DOHH2 (cell line): ENCODE results near the gene GJC1.

Experiments
- H3F3A ChIP-seq: fragments of 200-600 bp; sonication (generic), shearing (Covaris generic); 2 replicates; pipeline ENCODE4 v1.6.0; 2016; ENCODE audit warnings: antibody characterized with exemption, mild to moderate bottlenecking; ENCODE audit not compliant: control insufficient read depth, insufficient read depth
- H3K27ac ChIP-seq: fragments of 200-600 bp; sonication (generic); 2 replicates; pipeline ENCODE4 v1.5.1; 2014; ENCODE audit warnings: low read depth, mild to moderate bottlenecking, low read length, moderate library complexity
- H3K27me3 ChIP-seq: fragments of 200-600 bp; sonication (generic); 2 replicates; pipeline ENCODE4 v1.6.1; 2014; ENCODE audit warnings: mild to moderate bottlenecking, low read length, mixed read lengths; ENCODE audit not compliant: control insufficient read depth
- H3K36me3 ChIP-seq: fragments of 200-600 bp; sonication (generic); 2 replicates; pipeline ENCODE4 v1.6.1; 2014; ENCODE audit warnings: mild to moderate bottlenecking, low read length, moderate library complexity, mixed read lengths; ENCODE audit not compliant: control insufficient read depth
- H3K4me1 ChIP-seq: fragments of 200-600 bp; sonication (generic); 2 replicates; pipeline ENCODE4 v1.6.1; 2014; ENCODE audit warnings: mild to moderate bottlenecking, low read length, mixed read lengths; ENCODE audit not compliant: control insufficient read depth
- H3K4me2 ChIP-seq: fragments of 200-600 bp; sonication (generic); 2 replicates; pipeline ENCODE4 v1.6.0; 2014; ENCODE audit warnings: mild to moderate bottlenecking, low read length, moderate library complexity
- H3K4me3 ChIP-seq: fragments of 200-600 bp; sonication (generic); 2 replicates; pipeline ENCODE4 v1.5.1; 2014; ENCODE audit warnings: mild to moderate bottlenecking, low read length, mixed read lengths
- H3K79me2 ChIP-seq: fragments of 200-600 bp; sonication (generic); 2 replicates; pipeline ENCODE4 v1.6.1; 2014; ENCODE audit warnings: mild to moderate bottlenecking, low read length, mixed read lengths; ENCODE audit not compliant: control insufficient read depth
- H3K9me2 ChIP-seq: fragments of 200-600 bp; sonication (generic); replicated peaks from 2 replicates; pipeline ENCODE4 v1.6.1; 2014; ENCODE audit warnings: mild to moderate bottlenecking, low read length, mixed read lengths; ENCODE audit not compliant: control insufficient read depth
- H3K9me3 ChIP-seq: fragments of 200-600 bp; sonication (generic); 2 replicates; pipeline ENCODE4 v1.6.1; 2014; ENCODE audit warnings: antibody characterized with exemption, low read length, mixed read lengths; ENCODE audit not compliant: control insufficient read depth, insufficient read depth
- H4K20me1 ChIP-seq: fragments of 200-600 bp; sonication (generic); 2 replicates; pipeline ENCODE4 v1.6.0; 2014; ENCODE audit warnings: low read depth, mild to moderate bottlenecking, antibody characterized with exemption, low read length, moderate library complexity; ENCODE audit not compliant: control insufficient read depth, insufficient read depth
- CTCF ChIP-seq: fragments of 200-600 bp; sonication (generic); IDR thresholded peaks from one replicate; pipeline ENCODE4 v1.5.1; 2014; ENCODE audit warnings: antibody characterized with exemption, mild to moderate bottlenecking, low read depth, low read length; ENCODE audit not compliant: poor library complexity, severe bottlenecking
- EZH2phosphoT487 ChIP-seq: fragments of 200-600 bp; sonication (generic); IDR thresholded peaks from 2 replicates; pipeline ENCODE4 v1.6.1; 2017; ENCODE audit warnings: borderline replicate concordance, mild to moderate bottlenecking, antibody characterized with exemption, low read length, moderate library complexity, mixed read lengths

Gene GJC1

GRCh38 chr17:44850612-44851011 is 20.5 kb upstream of the GJC1 start:
- Histone ChIP-seq H3K79me2 (no peaks in the 10 kb centered on the region), H3K9me2 (no peaks in the 10 kb centered on the region), H3K9me3 (no peaks in the 10 kb centered on the region), H3K27me3 (no peaks in the 10 kb centered on the region), H3F3A (no peaks in the 10 kb centered on the region), H3K36me3 (peaks cover 51% of the 10 kb centered on the region), H3K27ac (no peak overlapping the region), H3K4me1 (no peaks in the 10 kb centered on the region), H3K4me3 (no peak overlapping the region), H4K20me1 (no peaks in the 10 kb centered on the region; the same call in 1 of the 2 replicates), H3K4me2 (no peak overlapping the region)
- no peak for TF ChIP-seq CTCF
- no peak for TF ChIP-seq EZH2phosphoT487

GRCh38 chr17:44850025-44850424 is 19.9 kb upstream of the GJC1 start:
- H3K9me3 ChIP-seq: no peaks in the 10 kb centered on the region
- no peak for TF ChIP-seq CTCF
- no peak for TF ChIP-seq EZH2phosphoT487
- no peaks in the 10 kb centered on the region for H3K27me3 ChIP-seq
- H4K20me1 ChIP-seq: no peaks in the 10 kb centered on the region; the same call in 1 of the 2 replicates
- no peaks in the 10 kb centered on the region for H3K9me2 ChIP-seq
- no peaks in the 10 kb centered on the region for H3F3A ChIP-seq
- H3K4me3 ChIP-seq: no peak overlapping the region
- peaks cover 48% of the 10 kb centered on the region for H3K36me3 ChIP-seq
- H3K79me2 ChIP-seq: no peaks in the 10 kb centered on the region
- H3K4me1 ChIP-seq: no peaks in the 10 kb centered on the region
- no peak overlapping the region for H3K4me2 ChIP-seq
- no peak overlapping the region for H3K27ac ChIP-seq

- Histone ChIP-seq H3K4me1 (no peaks in the 10 kb centered on the region), H3K36me3 (peaks cover 38% of the 10 kb centered on the region), H3K27me3 (no peaks in the 10 kb centered on the region), H4K20me1 (no peaks in the 10 kb centered on the region; the same call in 1 of the 2 replicates), H3K27ac (no peak overlapping the region), H3F3A (no peaks in the 10 kb centered on the region), H3K4me3 (no peak overlapping the region), H3K9me2 (no peaks in the 10 kb centered on the region), H3K9me3 (no peaks in the 10 kb centered on the region), H3K4me2 (no peak overlapping the region), H3K79me2 (no peaks in the 10 kb centered on the region)
- TF ChIP-seq CTCF (no peak), EZH2phosphoT487 (no peak)
Observed at GRCh38 chr17:44848961-44849489, 18.9 kb upstream of the GJC1 start.
